Superior temporal gyrus (tissue), 1 donor: ENCODE measurements around the gene ACACA.
A peak's percentile ranks its signal among the peaks of the same experiment; 100 is the strongest.

ENCODE experiments used
- DNase-seq: peaks from one replicate; pipeline ENCODE4 v3.0.0-alpha.2; 2016; ENCODE audit errors: extremely low spot score

Gene ACACA

DNA sequence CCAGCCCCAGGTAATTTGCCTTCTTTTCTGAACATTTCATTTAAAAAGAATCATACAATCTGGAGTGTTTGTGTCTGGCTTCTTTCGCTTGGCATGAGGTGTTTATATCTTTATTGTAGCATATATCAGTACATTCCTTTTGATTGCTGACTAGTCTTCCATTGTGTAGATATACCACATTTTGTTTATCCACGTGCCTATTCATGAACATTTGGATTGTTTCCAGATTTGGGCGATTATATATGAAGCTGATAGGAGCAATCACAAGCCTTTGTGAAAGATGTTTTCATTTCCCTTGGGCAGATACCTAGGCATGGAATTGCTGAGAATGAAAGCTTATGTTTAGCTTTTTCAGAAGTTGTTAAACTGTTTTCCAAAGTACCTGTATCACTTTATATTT is 337.5 kb downstream of the ACACA start:
- DNase-seq = no peak

DNA sequence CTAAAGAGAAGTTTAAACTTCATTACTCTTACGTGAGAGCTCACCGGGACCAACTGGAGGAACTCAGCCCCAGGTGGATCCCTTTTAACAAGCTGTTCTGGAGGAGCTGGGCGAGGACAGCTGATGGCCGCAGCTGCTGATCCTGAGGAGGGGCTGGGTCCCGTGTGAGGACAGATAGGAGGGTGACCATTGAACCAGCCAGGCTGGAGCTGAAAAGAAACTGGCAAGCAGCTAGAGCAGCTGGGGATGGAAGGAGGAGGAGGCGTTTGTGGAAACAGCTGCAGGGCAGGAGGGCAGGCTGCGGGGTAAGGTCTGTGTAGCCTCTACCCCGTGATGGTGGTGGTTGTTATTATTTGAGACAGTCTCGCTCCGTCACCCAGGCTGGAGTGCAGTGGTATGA is 338.4 kb downstream of the ACACA start:
- DNase-seq = no peak

DNA sequence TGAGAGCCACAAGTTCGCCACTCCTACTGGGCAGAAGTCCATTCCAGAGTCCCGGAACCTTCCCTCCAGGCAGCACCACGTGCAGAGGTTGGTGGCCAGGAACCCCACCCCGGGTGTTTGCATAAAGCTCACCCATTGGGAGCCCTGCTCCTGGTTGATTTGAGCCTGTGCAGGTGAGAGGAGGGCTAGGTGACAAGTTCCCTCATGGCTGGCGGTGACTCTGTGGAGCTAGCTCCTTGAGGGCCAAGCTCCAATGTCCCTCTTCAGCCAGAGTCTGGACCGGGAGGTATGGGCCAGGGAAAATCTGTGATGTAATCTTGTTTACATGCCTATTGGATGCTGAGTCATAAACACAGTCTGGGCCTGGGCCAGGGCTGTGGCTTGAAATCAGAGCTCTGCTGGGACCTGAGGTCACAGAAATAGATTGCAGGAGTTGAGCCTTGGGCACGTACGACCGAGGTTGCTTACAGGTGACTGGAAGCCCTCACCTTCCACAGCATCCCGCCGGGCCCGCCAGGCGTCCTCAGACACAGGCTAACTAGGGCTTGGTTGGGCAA is 339.0 kb downstream of the ACACA start:
- no peak for DNase-seq

DNA sequence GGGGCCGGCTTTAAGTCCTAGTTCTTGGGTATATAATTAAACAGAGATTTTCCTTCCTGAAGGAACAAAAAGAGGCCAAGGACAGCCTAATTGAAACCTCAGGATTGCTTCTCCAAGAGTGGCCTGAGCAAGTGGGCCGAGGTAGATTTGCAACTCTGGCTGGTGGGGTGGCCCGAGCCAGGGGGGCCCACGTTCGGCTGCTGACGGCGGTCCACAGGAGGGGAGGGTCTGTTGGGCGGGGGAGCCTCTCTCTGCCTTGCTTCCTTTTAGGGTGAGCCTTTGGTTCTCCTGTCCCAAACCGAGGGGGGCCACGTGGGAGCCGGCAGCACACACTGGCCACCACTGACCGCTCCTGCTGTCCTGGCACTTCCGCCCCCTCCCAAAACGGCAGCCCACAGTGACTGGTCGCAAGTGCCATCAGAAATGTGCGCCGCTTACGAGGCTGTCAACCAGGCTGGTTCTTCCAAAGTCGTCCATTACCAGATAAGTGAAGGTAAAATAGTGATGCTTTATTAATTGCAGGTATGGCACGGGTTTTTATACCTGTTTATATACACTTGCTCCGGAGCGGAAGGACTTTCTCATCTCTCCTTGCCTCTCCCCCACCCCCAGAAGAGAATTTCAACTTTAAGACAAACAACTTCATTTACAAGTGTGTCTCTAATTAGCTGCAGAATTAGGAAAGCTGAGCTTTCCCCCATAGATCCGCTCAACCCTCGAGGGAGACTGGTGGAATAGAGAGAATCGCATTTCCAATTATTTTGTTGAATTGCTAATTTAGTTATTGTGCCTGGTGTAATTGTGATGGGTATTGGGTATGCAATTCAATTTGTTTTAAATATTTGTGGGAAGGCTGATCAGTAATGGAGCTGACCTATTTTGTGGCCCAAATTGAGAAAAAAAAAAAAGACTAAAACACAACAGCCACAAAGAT is 340.0 kb downstream of the ACACA start:
- no peak for DNase-seq

DNA sequence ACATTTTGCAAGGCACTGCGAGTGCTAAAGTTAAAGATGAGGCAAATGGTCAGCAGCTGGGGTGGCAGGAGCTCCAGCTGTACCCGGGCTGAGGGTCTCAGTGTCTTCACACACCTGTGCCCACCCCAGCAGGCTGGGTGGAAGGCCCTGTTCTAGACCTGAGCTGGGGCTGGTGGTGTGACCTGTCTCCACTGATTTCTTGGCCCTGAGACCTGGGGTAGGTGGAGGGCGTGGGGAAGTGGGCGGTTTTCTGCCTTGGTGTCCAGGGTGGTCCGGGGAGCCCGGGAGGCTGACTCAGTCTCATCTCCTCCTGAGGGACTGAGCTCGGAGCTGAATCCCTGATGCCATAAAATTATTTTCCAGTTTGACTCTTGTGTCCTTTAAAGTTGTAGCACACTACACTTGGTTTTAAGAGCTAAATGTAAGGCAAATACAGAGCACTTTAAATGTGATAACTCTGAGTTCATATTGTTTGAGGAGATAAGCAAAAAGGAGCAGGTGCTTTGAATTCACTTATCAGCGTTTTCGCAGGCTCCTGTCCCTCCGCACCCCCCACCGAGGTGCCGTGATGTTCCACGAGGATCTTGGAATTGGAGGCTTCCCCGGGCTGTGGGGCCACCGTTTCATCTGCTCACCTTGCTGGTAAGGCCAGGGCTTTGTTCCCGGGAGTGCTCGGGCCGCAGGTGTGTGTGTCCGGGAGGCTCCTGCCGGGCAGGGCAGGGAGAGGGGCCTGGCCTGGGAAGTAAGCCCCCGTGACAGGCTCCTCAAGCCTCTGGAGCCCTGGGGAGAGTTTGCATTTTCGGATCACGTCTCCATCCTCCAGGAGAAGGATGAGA is 340.9 kb downstream of the ACACA start:
- no peak for DNase-seq

DNA sequence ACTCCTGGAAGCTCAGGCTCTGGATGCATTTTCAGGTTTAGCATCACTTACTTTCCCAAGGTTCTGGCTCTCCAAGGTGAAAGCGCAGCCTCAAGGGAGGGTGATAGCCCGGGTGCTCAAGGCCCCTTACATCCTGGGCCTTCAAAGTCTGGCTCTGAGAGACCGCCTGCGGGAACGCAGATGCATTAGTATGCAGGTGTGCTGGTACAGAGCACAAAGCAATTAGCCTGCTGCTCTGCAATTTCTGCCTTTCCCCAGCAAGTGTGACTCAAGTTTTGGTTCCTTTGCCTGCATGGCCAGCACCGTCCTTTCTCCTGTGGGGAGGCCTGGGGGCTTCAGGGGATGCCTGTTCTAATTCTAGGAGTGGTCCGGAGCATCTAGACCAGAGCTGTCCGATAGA is 341.7 kb downstream of the ACACA start:
- DNase-seq = no peak

DNA sequence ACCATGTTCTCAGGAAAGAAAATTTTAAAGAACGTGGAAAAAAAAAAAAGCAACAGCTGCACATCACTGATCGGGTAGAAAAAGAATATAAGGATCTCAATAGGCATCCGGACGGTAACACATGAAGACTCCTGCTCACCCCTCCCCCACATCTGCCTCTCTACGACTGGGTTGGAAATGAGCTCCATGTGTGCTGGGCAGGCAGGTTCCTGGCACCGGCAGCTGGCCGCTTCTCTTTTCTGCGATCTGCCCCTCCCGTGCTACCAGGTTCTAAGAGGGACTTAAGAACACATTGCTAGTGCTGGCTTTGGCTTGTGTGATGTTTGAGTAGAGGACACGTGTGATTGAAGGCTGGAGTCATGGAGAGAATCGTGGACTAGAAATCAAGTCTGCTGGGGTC is 342.4 kb downstream of the ACACA start:
- no peak for DNase-seq

DNA sequence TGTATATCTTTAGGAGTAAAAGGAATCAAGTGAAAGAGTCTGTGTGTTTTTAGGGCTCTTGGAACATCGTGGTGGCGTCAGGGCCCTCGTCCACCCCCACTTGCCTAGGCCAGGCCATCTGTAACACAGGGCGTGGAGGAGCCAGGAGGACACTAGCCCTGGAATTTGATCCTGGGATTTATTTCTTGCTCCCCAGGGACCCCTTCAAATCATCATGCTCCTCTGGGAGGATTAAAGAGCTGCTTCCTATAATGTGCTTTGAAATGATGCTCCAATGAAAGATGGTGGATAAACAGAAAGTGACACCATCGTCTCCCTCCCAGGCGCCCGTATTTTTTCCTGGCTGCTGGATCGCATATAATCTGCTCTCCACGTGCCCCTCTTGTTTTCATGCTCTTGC is 344.6 kb downstream of the ACACA start:
- no peak for DNase-seq

DNA sequence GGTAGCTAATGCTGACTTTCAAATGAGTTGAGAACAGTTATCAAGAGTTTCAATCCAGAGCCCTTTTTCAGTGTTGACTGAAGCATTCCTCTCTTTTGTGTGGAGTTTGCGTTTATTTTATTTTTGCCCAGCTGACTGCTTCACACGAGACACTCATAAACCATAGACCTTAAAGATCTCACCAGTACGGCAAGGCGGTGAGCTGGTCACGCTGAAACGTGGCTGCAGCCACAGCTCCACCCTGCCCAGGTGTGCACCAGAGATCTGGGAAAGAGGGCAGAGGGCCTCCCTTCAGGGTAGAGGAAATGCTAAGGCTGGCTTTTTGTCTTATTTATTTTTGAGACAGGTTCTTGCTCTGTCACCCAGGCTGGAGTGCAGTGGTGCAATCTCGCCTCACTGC is 345.7 kb downstream of the ACACA start:
- DNase-seq = no peak

DNA sequence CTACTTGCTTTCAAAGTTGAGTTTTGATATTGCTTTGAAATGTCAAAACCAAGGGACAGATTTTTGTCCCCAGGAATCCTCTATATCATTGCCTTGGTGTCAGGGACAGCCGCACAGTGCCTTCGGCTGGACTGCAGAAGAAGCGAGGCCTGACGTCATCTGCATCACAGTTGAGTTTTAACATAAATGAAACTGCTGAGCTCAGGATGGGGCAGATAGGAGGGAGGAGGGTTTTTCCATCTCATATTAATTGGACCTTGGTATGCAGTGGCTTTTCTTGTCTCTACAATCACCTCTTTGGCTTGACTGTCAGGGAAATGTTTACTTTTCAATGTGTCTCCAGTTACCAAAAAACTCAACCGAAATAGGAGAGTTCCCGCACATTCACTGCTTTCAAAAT is 346.5 kb downstream of the ACACA start:
- no peak for DNase-seq

DNA sequence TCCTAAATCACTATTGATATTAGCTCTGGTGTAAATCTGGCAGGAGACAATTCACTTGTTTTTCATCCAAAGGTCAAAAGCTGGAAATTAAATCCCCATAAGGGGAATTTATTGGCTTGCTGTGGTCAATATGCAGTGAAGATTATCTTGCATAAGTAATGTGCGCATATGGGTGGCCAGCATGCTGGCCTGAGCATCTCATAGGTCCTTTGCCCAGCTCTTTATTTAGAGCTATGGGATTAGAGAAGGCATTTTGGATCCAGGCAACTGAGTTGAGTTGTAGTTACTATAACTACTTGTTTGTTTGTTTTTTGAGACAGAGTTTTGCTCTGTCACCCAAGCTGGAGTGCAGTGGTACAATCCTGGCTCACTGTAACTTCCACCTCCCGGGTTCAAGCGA is 347.1 kb downstream of the ACACA start:
- DNase-seq = no peak

DNA sequence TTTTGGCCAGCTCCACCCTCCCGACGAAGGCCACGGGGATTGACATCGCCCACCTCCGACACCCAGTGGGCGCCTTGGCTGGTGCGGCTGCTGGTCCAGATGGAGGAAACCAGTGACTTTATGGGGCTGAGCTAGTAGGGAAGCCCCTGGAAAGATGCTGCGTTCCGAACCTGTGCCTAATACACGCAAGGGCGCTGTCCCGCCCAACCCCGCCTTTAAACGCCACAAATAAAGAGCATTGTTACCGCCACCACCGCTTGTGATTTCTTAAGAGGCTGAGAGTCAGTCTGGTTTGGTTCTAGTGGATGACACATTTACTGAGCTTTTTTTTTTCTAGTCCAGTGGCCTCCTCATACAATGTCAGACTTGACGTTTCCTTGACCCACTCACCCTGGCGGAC is 350.0 kb downstream of the ACACA start:
- DNase-seq = no peak

DNA sequence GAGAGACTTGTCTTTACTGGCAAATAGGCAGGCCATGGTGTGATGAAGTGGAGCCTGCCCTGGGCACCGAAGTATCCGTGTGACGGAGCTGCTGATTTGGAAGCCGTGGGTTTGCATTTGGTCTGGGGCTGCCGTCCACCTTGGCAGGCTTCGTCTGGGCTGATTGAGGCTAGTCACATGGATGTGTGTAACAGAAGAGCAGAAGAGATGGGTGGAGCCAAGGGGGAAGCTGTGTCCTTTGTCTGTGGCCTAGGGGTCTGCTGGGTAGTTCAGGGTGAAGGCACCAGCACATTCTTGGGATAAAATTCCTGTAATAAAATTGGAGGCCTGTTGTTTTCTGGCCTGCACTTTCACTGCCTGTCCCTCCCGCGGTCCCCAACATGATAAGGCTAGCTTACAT is 351.7 kb downstream of the ACACA start:
- DNase-seq = no peak

DNA sequence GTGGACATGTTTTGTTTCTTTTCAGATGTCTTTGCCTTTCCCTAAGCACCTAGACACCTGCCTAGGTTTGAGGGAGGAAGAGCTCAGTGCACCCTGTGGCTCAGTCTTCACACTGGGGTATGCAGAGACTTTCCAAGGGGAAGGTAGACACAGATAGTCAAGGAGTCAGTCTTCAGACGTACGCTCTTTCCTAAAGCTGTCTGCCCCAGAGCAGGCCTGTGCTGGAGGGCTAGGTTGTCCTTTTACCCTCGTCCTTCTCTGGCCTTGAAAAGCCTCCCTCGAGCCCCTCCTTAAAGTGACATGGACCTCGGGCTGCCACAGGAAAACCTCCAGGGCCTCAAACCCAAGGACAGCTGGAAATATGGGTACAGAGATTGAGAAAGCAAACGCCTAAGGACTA is 354.2 kb downstream of the ACACA start:
- no peak for DNase-seq

DNA sequence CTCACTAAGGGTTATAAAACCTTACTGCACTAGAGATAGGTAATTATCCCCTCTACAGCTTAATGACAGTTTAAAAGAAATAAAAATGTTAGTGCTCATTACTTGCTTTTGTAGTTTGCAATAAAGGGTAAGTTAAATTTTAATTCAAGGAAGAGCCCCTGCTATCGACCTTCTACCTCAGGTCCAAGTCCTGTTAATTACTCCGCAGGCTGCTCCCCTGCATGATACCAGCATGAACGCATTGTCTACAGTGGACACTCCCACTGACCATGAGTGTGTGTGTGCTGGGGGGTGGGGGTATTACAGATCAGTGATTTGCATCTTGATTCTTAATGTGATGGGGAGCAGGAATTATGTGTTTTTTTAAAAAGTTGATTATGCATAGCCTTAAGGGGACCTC is 354.8 kb downstream of the ACACA start:
- no peak for DNase-seq

DNA sequence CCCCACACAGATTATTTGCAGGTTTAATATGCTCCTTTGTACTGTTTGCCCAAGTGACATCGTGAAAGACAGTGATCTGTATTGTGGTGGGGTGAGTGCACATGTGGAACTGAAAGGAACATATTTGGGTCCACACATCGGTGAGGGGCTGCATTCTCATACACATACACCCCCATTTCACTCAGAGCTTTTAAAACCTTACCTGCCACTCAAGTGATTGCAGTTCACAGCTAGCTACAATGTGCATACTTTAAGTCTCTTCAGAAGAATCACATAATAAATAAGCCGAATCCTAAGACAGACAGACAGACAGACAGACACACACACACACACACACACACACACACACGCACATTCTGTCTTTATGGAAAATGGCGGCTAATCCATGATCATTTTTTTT is 355.3 kb downstream of the ACACA start:
- DNase-seq = no peak

DNA sequence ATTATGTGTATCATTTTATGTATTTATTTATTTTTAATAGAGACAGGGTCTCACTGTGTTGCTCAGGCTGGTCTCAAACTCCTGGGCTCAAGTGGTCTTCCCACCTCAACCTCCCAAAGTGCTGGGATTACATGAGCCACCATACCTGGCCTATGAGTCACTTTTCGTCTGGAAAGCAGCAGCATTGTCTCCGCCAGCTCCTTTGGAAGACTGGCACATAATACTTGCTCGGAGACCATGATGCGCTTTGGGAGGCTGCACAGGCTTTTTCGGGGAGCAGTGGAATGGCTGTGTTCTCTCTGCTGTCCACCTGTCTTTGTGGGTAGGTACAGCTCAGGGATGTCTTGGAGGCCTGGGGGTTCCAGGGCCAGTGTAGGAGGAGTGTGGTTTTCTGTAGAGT is 355.7 kb downstream of the ACACA start:
- DNase-seq = no peak

DNA sequence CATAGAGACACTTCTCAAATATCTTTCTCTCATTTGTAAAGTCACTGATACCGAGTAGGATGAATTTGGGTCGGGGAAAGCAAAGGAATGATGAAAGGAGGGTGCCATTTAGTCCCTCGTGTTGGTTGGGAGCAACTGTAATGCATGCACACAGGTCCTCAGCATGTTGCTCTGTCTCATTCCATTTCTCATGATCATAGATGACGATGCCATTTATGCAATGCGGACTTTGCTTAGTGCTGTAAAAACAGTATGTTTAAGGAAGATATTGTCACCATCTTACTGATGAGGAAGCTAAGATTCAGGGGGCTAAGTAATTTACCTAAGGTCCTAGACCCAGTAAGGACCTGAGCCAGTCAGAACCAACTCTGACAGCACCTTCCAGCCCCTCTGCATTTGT is 357.8 kb downstream of the ACACA start:
- no peak for DNase-seq

DNA sequence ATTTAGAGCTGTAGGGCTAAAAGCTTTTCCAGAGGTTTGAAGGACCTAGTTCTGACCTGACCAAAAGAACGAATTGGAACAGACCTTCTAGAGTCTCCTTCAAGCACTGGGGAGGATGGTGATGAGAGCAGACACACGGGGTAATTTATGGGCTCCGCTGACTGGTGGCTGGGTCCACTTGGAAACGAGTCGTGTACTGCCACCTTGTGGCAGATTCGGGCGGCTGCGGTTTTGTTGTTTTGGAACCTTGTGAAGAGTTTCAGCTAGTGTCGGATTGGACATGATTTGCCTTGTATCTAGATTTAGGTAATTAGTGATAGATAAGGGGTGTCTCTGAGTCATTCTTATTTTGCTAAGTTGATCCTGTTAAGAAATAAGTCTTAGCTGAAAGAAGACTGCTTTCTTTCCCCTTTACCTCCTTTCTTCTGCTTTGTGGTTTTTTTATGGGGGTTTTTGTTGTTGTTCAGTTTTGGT is 359.0 kb downstream of the ACACA start:
- DNase-seq = peak; percentile 95

DNA sequence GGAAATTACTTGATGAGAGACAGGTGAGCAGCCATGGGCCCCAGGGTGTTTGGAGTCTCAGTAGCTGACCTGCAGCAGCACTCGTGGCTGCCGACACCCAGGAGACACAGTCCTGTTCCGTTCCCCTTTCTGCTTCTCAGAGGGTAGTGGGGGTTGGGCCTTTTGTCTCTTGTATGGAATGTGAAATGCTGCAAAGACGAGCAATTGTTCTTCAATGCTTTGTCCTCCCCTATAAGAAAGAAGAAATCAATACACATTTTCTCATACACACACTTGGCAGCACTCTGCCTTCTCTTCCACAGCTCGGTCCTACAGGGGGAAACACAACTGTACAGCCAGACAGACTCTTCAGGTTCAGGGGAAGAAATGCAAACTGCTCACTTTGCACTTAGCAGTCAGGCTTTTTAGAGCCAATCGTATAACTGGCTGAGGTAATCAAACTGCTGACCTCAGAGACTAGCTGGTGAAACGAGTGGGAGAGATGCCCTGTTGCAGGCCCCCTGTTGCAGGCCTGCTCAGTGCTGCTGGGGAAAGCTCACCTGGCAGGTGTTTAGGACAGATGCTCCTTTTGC is 361.2 kb downstream of the ACACA start:
- no peak for DNase-seq

DNA sequence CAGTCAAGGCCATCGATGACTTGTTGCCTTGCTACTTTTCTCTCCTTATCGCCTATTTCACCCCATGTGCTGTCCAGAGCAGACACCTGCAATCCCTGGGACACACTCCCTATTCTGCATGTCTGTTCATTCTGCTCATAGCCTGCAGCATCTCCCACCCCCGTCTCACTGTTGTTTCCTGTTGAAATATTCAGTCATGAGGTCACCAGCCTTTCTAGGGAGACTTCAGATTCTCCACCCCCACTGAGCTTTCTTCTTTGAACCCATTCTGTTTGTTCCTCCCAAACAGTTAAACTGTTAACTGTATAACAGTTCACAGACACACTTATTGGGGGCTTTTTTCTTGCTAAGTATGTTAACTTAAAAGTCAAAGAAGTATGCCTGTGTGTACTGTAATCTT is 363.4 kb downstream of the ACACA start:
- DNase-seq = no peak

DNA sequence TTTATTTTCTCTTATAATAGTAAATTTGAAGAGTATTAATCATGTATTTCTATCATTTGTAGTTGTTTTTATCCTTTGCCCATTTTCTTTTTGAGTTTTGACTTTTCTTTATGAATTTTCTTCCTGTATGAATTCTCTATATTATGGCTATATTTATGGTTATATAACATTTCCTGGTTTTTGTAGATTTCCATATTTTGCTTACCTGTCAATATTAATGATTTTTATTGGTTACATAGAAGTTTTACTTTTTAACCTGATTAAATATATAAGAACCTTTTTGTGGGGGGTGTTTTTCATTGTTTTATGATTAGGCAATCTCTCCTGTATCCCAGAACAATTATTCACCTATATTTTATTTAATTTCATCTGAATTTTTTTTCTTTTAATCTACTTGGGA is 364.7 kb downstream of the ACACA start:
- no peak for DNase-seq
